Measurements from ENCODE around the gene OGFOD1.
"Not testable (repeated sequence)": the region's sequence is repeated elsewhere in the genome, so short reads cannot be mapped to it uniquely, and the experiment has no call there.

The OGFOD1 gene

GRCh38 chr16:56479469-56479868 lies 28.1 kb downstream of the OGFOD1 start:
- DNase-seq (ENCODE audit: low read depth in 1 of 2, low spot score in 1 of 2) = no peak

DNA sequence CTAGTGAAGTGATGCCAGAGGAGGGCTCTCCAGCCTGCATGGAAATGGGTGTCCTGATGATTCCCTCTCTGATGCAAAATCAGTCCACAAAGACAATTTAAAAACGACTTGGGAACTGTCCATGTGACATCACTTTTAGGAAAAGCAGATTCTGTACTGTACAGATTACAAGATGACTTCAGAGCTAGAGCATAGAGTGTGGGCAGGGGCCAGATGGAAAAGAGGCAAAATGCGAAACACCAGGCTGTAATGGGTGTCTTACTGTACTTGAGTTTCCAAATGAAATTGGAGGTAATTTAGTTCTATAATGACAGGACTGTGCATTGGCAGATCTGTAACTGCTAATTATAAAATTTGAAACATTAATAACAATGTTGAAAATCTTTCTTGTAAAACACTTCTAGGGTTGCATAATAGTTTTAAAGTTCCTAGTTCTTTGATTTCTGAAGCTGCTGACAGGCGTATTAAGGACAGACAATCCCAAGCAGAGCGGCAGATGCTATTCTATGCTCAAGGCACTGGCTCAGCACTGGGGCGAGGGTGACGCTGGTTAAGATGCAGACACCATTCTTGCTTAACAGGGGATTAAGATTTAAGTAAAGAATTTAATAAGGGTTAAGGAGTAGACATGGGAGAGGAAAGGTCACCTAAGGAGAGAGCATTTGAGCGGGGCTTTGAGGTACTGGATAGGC lies 29.6 kb downstream of the OGFOD1 start:
- no peak for DNase-seq (ENCODE audit: low read depth in 1 of 2, low spot score in 1 of 2)

DNA sequence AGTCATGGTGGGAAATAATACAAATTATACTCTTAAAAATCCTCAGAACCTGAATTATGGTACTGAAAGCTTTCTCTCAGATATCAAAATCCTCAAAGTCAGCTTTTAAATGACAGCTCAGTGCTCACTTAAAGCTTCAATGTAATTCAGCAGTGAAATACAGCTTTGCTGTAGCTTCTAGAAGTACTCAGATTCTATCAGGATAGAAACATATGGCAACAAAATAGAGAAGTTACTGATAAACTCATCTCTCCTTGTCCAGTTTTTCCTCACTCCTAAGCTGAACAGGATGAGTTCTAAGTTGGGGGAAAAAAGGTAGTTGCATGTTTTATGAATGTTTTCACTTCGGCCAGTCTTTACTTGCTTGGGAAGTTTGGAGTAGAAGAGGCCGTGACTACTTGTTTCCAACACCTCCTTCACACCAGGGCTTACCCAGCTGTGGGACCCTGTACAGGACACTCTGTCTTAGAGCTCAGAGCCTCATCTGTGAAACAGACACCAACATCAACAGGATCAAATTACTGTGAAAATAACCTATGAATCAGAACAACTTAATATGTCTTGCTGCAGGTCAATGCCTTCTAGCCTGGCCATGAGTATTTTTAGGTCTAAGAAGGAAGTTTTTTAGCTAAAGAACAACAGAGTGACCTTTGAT lies 30.2 kb downstream of the OGFOD1 start:
- DNase-seq (ENCODE audit: low read depth in 1 of 2, low spot score in 1 of 2) = no peak

- DNase-seq (ENCODE audit: low read depth in 1 of 2, low spot score in 1 of 2) = no peak
Observed at GRCh38 chr16:56482683-56483236, 31.4 kb downstream of the OGFOD1 start.

GRCh38 chr16:56483394-56483793 lies 32.0 kb downstream of the OGFOD1 start:
- DNase-seq (ENCODE audit: low read depth in 1 of 2, low spot score in 1 of 2) = no peak

DNA sequence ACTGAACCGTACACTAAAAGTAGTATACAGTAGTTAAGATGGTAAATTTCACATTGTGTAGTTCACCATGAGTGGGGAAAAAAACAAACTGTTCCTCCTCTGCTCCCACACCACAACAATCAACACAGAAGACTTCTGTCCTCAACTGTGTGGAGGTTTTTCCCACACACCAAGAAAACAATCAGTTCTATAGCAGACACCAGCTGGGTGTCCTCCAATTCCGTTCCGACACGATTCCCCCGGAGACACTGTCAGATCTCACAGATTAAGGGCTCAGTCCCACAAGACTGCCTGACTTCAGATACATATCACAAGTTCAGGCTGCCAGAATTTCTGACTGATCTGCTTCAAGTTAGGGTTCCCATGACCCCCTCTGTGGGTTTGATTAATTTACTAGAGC lies 36.7 kb downstream of the OGFOD1 start:
- no peak for DNase-seq (ENCODE audit: low read depth in 1 of 2, low spot score in 1 of 2)

DNA sequence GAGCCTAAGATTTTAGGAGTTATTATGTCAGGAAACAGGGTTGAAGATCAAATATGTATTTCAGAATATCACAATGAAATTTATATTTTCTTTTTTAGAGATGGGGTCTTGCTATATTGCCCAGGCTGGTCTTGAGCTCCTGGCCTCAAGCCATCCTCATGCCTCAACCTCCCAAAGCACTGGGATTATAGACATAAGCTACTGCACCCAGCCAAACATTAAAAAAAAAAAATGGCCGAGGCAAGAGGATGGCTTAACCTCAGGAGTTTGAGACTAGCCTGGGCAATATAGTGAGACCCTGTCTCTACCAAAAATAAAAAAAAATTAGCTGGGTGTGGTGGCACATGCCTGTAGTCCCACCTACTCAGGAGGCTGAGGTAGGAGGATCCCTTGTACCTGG lies 37.5 kb downstream of the OGFOD1 start:
- not testable (repeated sequence) for DNase-seq (ENCODE audit: low read depth in 1 of 2, low spot score in 1 of 2)

DNA sequence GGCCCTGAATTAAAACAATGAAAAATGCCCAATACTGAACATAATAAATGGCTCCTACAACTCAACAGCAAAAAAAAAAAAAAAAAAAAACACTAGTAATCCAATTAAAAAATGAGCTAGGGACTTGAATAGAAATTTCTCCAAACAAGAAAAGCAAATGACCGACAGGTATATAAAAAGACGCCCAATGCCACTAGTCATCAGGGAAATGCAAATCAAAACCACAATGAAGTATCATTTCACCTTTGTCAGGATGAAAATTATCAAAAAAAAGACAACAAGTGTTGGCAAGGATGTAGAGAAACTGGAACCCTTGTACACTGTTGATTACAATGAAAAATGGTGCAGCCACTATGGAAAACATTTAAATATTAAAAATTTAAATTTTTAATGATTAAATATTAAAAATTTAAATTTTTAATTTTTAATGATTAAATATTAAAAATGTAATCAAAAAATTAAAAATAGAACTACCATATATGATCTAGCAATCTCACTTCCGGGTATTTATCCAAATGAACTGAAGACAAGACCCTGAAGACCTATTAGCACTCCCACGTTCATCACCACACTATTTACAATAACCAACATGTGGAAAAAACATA lies 40.4 kb downstream of the OGFOD1 start:
- DNase-seq (ENCODE audit: low read depth in 1 of 2, low spot score in 1 of 2) = no peak

- no peak for DNase-seq (ENCODE audit: low read depth in 1 of 2, low spot score in 1 of 2)
Observed at GRCh38 chr16:56493126-56493525, 41.8 kb downstream of the OGFOD1 start.

DNA sequence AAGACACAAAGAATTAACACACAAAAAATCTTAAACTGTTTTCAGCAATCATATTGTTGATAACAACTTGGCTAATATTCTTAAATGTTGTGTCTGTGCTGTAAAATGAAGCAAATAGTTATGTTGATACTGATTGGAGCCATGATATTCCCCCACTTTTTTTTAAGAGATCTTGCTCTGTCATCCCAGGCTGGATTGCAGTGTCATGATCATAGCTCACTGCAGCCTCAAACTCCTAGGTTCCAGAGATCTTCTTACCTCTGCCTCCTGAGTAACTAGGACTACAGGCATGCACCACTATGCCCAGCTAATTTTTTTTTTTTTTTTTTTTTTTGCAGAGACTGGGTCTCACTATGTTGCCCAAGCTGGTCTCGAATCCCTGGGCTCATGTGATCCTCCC lies 42.5 kb downstream of the OGFOD1 start:
- DNase-seq (ENCODE audit: low read depth in 1 of 2, low spot score in 1 of 2) = no peak

- DNase-seq (ENCODE audit: low read depth in 1 of 2, low spot score in 1 of 2) = no peak
Observed at GRCh38 chr16:56505181-56505580, 53.8 kb downstream of the OGFOD1 start.

DNA sequence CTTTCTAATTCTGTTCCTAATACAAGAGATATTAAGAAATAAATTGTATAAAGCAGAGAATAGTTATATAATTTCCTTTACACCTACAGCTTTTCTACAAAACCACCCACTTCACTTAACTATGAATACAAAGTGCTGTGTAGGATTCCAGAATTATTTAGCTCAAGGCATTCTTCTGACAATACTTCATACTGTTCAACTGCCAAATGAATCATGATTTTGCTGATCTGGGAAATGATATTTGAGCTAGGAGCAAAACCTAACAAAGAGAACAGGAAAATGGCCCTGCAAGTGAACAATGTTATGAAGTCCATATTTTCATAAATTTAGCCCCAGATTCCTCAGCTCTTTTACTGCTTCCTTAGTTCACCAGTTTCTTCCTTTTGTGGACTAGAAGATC lies 55.6 kb downstream of the OGFOD1 start:
- no peak for DNase-seq (ENCODE audit: low read depth in 1 of 2, low spot score in 1 of 2)

GRCh38 chr16:56510544-56510943 lies 59.2 kb downstream of the OGFOD1 start:
- DNase-seq (ENCODE audit: low read depth in 1 of 2, low spot score in 1 of 2) = no peak

- no peak for DNase-seq (ENCODE audit: low read depth in 1 of 2, low spot score in 1 of 2)
Observed at GRCh38 chr16:56512025-56512424, 60.7 kb downstream of the OGFOD1 start.

DNA sequence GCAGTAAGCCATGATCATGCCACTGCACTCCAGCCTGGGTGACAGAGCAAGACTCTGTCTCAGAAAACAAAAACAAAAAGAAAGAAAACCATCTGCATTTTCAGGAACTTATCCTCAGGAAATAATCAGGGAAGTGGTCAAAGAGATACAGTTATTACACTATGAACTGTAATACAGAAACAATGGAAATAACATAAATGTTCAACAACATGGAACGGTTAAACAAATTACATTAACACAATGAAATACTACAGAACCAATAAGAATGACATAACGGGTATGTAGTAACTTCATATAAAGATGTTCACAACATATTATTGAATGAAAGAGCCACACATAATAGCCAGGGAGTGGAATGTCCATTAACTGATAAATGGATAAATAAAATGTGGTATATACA lies 61.7 kb downstream of the OGFOD1 start:
- DNase-seq (ENCODE audit: low read depth in 1 of 2, low spot score in 1 of 2) = no peak

DNA sequence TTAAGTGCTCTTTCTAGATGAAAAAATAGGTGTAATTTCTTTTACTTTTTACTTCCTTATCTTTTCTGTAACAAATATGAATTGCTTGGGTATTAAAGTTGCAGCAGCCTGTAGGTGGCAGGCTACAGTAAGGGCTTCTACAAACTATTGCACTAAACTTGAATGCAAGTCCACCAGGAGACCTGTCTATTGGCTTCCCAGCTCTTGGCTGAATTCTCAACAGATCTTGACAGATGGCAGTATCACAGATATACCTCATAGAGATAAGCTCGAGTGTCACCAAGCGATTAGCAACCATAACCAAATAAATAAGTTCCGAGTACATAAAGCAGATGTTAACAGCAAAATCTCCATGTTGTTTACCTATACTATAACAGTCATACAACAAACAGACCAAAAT lies 62.6 kb downstream of the OGFOD1 start:
- DNase-seq (ENCODE audit: low read depth in 1 of 2, low spot score in 1 of 2) = no peak

DNA sequence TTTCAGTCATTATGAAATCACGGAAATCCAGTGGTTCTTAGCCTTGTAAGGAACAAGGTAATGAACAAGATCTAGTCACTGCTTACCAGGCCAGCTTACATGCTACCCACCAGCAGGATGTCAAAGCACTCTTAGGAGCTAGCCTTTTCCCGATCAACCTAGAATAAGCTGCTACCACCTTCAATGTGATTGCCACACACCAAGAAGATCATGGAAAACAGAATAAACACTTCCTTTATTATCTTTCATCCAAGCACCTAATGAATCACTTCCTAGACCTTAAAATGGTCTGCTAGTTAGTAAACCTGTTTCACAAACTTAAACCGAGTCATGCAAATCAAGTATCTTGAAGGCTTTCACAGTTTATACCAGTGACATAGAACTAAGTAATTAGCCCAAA lies 63.5 kb downstream of the OGFOD1 start:
- no peak for DNase-seq (ENCODE audit: low read depth in 1 of 2, low spot score in 1 of 2)

- no peak for DNase-seq (ENCODE audit: low read depth in 1 of 2, low spot score in 1 of 2)
Observed at GRCh38 chr16:56515665-56516064, 64.3 kb downstream of the OGFOD1 start.

GRCh38 chr16:56517206-56517605 lies 65.9 kb downstream of the OGFOD1 start:
- no peak for DNase-seq (ENCODE audit: low read depth in 1 of 2, low spot score in 1 of 2)

GRCh38 chr16:56518425-56518824 lies 67.1 kb downstream of the OGFOD1 start:
- no peak for DNase-seq (ENCODE audit: low read depth in 1 of 2, low spot score in 1 of 2)

DNA sequence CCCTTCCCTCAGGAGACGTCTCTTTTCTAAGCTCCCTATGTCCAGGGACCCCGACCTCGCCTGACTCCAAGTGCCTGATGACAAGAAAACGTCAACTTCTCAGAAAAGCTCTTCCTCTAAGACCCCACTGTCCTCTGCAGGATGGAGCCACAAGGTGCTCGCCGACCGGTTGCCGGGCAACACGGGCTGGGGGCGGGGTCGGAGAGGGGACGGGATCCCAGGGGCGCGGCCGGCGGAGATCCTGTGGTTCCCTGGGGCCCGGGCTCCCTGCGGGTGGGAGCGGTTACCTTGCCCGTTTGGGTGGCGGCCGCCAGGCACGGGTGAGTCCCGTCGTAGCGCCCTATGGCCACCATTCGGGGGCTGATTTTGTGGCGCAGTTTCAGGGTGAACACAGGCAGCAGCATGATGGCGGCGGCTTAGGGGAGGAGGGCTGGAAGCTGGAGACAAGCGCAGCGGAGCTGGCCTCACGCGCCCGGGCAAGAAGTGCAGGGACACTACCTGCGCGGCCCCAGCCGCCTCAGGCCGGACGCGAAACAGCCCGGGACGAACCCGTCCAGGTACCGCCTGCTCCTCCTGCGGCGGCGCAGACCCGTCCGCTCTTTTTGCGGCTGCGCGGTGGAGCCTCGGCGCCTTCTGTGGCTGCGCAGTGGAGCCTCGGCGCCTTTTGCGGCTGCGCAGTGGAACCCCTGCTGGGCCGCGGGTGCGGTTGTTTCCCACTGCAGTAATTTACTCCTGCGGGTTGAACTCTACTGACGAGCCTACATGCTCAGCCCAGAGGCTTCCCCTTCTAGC lies 68.3 kb downstream of the OGFOD1 start, which contains the start of gene BBS2:
Gene BBS2, minus strand, starts transcription at position 566 of the 792 bp plus-strand sequence. Its CDS starts 162 bp downstream, at position 404.
- peak; percentile 89 for DNase-seq (ENCODE audit: low read depth in 1 of 2, low spot score in 1 of 2)

DNA sequence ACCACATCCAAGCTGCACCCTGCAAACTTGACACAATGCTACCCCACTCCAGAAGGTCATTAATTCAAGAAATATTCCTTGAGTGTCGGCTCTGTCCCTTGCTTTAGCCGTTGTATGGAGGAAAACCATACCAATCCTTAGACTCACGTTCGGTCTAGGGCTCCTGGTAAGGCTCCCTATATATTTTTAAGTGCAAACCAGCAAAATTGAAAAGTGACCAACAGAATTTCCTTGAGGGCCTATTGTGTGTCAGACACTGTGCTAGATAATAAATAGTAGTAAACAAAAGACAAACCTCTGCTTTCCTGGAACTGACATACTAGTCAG lies 68.9 kb downstream of the OGFOD1 start:
- no peak for DNase-seq (ENCODE audit: low read depth in 1 of 2, low spot score in 1 of 2)

All from stimulated activated CD4-positive, alpha-beta T cell treated with anti-CD3 and anti-CD28 coated beads, Interleukin-15, amount 100 ng/mL, for 1 hour (primary cell).